ENCODE results near the gene PVALEF.

The PVALEF gene

DNA sequence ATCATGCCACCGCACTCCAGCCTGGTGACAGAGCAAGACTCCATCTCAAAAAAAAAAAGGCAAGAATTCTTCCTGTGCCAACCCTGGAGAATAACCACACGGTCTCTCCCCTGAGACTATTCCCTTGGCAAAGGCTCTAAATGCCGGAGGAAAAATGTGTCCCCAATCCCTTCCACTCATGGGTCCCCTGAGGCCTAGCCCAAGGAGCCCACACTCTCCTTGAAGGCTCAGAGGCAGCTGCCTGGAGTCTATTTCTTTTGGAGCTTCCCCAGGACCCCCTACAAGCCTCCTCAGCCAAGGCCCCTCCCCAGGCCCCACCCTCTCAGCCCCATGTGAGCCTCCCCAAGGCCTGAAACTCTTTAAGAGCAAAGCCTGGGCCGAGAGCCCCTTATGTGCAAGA lies 40.9 kb downstream of the PVALEF start:
- H3K4me3 ChIP-seq (ENCODE audit: low read length), result no peak overlapping the region
- no peak for DNase-seq (ENCODE audit: low read depth)
- TF ChIP-seq, protein P1, sequence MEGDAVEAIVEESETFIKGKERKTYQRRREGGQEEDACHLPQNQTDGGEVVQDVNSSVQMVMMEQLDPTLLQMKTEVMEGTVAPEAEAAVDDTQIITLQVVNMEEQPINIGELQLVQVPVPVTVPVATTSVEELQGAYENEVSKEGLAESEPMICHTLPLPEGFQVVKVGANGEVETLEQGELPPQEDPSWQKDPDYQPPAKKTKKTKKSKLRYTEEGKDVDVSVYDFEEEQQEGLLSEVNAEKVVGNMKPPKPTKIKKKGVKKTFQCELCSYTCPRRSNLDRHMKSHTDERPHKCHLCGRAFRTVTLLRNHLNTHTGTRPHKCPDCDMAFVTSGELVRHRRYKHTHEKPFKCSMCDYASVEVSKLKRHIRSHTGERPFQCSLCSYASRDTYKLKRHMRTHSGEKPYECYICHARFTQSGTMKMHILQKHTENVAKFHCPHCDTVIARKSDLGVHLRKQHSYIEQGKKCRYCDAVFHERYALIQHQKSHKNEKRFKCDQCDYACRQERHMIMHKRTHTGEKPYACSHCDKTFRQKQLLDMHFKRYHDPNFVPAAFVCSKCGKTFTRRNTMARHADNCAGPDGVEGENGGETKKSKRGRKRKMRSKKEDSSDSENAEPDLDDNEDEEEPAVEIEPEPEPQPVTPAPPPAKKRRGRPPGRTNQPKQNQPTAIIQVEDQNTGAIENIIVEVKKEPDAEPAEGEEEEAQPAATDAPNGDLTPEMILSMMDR (conservative IDR thresholded peaks at IDR 0.05; ENCODE audit: low read depth, low read length), result no peak

DNA sequence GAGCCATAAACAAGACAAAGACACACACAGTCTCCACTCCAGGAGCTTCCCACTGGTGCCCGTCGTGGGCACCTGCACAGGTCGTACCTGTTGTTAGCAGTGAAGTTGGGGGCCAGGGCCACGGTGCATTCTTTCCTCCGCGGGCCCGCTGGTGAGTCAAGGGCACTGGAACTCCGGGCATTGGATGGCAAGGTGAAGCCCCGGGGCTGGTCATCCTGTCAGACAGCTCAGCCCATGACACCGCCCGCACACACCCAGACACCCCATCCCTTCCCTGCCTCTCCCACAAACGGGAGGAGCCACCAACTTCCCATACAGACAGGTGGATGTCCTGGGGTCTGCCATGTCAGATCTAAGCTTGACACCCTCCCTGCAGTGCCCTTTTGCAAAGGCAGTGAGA lies 41.4 kb downstream of the PVALEF start:
- no peak for DNase-seq (ENCODE audit: low read depth)
- no peak overlapping the region for H3K4me3 ChIP-seq (ENCODE audit: low read length)
- TF ChIP-seq, protein P1 (conservative IDR thresholded peaks at IDR 0.05; ENCODE audit: low read depth, low read length), result no peak

DNA sequence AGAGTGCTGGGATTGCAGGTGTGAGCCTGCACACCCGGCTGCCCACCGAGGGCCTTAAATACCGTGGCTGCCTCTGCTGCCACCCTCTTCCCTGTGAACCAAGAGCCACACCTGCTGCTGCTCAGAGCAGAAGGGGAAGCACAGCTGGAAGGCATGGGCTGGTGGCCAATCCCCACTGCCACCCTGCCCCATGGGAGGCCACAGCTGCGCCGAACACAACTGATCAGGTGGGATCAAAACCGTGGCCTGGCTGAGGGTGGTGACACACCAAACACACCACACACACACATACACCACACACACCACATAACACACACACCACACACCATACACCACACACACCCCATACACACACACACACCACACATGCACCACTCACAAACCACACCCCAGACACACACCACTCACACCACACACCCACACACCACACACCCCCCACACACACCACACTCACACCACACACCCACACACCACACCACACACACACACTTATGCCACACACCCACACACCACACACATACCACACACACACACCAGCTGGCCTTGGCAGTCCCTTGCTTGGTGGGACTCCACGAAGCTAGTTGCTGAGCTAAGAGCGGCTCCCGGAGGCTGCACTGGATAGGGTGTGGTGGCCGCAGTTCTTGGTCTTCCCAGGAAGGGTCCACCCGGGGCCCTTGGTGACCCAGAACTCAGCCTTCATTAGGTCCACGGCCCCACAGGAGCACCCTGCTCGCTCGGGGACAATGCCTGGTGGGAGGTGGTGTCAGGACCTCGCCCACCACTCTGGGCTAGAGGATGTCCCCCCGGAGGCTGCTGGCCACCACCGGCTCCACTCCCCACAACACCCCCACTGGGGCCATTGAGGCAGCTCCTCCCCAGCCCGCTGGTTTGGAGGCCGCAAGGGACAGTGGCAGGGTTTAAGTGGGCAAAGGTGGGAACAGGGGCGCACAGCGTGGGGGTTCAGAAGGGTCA lies 42.6 kb downstream of the PVALEF start:
- no peak for DNase-seq (ENCODE audit: low read depth)
- no peak overlapping the region for H3K4me3 ChIP-seq (ENCODE audit: low read length)
- TF ChIP-seq, protein P1 (conservative IDR thresholded peaks at IDR 0.05; ENCODE audit: low read depth, low read length), result no peak

DNA sequence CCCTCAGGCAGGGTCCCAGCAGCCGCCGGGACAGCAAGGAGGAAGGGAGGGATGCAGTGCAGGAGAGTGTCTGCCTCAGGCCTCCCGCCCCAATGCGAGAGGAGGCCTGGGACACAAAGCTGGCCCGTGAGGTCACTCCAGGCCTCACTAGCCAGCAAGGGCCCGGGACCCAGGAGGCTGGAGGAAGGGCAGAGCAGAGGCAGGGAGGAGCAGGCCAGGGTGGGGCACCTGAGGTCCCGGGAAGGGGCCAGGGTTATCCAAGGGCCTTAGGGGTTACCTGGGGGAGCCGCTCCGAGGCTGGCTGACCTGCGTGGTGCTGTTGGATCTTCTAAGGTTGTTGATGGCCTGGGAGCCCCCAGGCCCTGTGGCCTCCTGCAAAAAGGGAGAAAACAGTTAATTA lies 43.3 kb downstream of the PVALEF start:
- H3K4me3 ChIP-seq (ENCODE audit: low read length), result no peak overlapping the region
- DNase-seq (ENCODE audit: low read depth), result no peak
- TF ChIP-seq, protein P1 (conservative IDR thresholded peaks at IDR 0.05; ENCODE audit: low read depth, low read length), result no peak

DNA sequence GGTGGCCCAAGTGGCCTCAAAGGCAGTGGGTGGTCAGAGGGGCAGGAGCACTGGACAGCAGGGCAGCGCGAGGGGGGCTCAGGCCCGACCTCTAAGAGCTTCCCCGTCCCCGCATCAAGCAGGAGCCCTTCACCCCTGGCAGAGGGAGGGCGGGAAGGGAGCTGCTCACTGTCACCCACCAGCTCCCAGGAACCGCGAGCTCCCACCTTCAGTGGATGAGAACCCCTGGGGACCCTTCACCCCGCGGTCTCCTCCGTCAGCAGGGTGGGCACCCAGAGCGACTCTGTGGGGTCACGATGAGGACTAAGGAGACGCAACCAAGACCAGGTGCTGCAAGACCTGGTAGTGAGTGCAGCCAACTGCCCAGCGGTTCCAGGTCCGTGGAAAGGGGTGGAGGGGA lies 43.8 kb downstream of the PVALEF start:
- DNase-seq (ENCODE audit: low read depth), result no peak
- TF ChIP-seq, protein P1 (conservative IDR thresholded peaks at IDR 0.05; ENCODE audit: low read depth, low read length), result no peak
- H3K4me3 ChIP-seq (ENCODE audit: low read length), result no peak overlapping the region

DNA sequence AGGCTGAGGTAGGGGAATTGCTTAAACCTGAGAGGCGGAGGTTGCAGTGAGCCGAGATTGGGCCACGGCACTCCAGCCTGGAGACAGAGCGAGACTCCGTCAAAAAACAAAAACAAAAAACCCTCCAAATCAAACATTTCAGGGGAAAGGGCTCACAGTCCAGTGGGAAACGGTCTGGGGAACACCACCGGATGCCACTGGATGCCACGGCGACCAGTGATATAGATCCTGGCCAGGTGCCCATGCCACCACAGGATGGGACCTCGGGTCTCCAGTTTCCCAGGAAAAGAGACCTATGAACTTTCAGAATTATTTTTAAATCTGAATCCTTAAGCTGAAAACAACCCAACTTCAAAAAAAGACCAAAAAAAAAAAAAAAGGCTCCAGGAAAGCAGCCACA lies 45.2 kb downstream of the PVALEF start:
- no peak overlapping the region for H3K4me3 ChIP-seq (ENCODE audit: low read length)
- DNase-seq (ENCODE audit: low read depth), result no peak
- TF ChIP-seq, protein P1 (conservative IDR thresholded peaks at IDR 0.05; ENCODE audit: low read depth, low read length), result no peak

DNA sequence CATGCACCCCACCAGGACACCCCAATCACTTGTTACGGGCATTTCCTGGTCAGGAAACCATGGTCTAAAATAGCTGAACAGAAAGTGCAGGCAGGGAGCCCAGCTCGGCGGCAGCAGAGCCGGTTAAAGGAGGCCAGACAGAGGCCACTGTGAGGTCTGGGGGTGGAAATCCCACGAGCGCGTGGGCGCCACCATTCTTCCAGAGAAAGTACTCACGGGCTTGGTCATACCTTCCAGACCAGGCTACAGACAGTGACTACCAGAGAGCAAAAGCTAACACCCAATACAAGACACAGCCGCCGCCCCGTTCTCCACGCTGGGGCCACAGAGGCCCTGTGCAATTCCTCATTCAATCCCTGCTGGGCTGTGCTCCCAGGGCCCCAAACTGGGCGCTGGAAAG lies 45.6 kb downstream of the PVALEF start:
- no peak overlapping the region for H3K4me3 ChIP-seq (ENCODE audit: low read length)
- no peak for DNase-seq (ENCODE audit: low read depth)
- TF ChIP-seq, protein P1 (conservative IDR thresholded peaks at IDR 0.05; ENCODE audit: low read depth, low read length), result no peak

Data from retinal pigment epithelial cell (primary cell).